Endometrial microvascular endothelial cells (primary cell): Measurements from ENCODE around the gene UBXN11. TPM values are rescaled to one million over a fixed set of nuclear protein-coding genes. Genes with fewer than 3 reads are reported as not detected.

Experiments used
- in situ Hi-C: cut with HindIII; loops from 2 replicates; pipeline ENCODE4 v1.10.0; 2017; ENCODE audit warnings: low sequenced_read_pairs, low pct_unique_long_range_greater_than_20kb; ENCODE audit errors: inconsistent ontology term
- total RNA-seq: library from RNA; depleted of rRNA; stranded (reverse); fragments of >200 nt; gene quantifications from one replicate; pipeline ENCODE4 v1.2.3, GENCODE V29; 2015; ENCODE audit errors: inconsistent ontology term

The UBXN11 gene
- total RNA-seq, 1 donor from 2014 or later, result 2.6 TPM

DNA sequence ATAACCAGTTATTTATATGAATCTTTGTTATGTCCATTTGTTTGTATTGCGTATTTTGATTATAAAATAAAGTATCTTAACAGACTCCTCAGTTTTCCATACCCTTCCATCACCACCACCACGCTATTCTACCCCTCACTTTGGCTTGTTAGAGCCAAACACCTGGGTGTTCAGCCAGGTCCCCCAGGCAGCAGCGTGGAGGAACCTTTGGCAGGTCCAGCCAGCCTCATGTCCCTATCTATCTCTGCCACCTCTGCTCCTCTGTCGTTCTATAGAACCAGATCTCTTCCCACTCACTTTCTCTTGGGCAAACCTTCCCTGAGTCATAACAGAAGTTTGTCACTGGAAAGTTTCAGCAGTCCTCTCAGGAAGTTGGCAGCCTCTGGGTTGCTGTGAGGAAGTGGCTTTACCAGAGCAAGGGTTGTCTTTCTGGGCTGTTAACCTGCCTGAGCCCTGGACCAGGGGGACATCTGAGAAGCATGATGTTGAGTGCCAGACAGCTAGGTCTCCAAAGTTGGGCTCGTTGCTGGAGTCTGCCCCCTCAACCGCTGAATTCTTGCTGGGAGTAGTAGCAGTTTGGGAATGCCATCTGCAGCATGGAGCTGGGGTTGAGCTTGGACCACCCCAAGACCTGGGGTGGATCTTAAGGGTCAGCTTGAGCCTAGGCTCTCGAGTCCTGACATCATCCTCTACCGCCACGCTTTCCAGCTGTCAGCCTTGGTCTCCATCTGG lies 27.5 kb downstream of the UBXN11 start:
- in situ Hi-C loops, result no loop called here

DNA sequence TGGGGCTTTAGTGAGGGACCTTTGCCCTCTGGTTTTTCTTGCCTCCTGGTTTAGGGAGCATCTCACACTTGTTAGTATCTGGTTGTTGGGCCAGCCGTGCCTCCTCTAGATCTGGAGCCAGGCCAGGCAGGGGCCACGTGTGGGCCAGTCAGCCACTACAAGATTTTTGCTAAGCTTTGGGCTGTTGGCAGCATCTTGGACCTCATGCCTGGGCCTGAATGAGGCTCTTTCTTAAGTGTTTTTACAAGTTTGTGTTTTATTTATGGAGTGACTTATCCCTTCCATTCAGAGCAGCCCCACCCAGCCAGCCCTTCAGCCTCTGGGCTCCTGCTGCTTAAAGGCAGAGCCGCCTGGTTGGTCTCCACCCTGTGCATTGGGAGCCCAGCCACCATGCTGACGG lies 28.1 kb downstream of the UBXN11 start:
- in situ Hi-C loops, result no loop called here

DNA sequence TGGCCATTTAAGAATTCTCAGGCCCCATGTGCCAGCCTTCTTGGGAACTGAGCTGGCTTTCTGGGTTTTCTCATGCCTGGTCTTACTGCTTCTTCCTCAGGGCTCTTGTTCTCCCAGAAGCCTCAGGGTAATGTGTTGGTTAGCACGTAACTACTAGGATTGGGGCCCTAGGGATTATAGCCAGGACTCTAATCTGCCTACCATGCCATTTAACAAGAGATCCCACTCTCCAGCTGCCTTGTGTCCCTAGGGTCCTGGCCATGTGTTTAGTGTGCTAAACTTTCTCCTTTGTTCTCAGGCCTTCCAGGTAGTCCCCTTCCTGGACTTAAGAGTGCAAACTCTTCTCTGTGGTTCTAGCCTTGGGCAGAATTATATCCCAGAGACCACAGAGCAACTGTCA lies 28.7 kb downstream of the UBXN11 start:
- in situ Hi-C loops, result no loop called here

DNA sequence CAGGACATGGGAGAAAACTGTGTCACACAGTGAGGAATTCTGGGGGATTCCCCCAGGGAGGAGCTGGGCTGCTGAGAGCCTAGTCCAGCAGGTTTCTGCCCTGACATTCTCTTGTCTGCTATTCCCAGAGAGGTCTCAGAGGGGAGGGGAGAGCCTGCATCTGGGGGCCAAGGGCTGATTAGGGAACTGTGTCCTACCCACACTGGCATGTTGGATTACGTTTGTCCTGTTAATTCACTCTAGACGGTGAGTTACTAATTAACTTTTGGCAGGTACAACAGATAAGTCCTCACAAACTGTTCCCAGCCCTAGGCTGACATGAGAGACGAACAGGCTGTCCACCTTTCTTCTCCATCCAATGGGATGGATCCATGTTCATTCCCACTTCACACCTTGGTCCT lies 29.2 kb downstream of the UBXN11 start:
- in situ Hi-C loops, result no loop called here

DNA sequence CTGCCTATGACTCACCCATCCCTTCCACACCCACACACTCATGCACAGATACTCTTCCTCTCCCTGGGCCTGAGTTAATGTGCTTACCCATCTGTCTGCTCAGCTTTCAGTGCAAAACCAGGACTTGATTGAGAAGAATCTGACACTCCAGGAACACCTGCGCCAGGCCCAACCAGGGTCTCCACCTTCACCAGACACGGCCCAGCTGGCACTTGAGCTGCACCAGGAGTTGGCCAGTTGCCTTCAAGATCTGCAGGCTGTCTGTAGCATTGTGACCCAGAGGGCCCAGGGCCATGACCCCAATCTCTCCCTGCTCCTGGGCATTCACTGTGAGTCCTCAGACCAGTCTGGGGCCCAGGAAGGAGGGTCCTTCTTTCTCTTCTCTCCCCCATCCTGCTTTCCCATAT lies 30.0 kb downstream of the UBXN11 start:
- in situ Hi-C loops, result no loop called here

DNA sequence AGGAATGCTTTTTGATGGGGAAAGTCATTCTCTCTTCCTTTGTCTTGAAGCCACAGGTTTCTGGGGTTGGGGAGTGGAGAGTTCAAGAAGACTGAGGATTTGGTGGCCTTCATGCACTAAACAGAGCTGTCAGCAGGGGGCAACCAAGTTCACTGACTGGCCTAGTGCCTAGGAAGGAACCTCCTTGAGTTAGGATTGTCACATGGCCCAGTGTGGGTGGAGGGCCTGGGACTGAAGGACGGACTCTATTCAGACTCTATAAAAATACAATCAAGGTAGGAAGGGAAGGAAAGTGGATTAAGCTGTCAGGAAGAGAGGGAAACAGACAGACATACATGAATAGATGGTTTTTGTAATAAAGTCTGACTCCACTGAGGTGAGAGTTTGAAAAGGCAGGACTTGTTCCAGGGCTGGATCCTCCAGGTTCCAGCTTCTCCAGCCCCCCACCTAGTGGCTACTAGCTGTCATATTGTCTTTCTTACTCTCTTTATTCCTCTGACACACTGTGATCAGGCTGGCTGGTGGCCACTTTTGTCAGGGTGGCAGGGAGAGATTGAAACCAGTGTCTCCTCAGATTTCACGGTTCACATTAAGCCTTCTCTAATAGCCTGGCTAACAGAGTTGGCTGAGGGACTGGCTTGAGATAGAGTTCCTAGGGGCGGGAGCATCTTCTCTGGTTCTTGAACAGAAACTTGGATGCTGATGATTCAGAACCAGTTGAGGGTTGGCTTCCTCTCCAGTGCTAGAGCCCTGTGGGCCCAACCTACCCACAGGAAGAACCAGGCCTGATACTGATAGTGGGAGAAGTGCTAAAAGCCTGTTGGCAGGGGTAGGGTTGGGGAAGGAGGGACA lies 30.6 kb downstream of the UBXN11 start:
- in situ Hi-C loops, result no loop called here

DNA sequence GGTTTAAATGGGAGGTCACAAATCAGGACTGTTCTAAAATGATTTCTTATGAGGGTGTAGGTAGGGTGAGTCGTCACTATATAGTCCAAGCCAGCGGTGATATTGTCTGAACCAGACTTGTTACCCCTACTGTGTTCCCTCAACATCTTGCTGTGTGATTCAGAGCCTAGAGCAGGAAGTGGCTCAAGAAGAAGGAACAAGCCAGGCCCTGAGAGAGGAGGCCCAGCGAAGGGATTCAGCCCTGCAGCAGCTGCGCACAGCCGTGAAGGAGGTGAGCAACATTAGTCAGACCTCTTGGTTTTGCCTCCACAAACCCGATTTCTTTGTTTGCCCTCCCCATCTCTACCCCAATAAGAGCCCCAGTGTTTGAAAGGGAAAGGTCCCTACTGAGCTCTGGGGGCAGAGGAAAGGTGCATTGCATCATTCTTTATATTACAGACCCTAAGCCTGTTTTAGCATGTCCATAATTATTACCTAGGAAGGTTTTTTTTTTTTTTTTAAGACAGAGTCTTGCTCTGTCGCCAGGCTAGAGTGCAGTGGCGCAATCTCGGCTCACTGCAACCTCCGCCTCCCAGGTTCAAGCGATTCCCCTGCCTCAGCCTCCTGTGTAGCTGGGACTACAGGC lies 31.5 kb downstream of the UBXN11 start:
- in situ Hi-C loops, result no loop called here

DNA sequence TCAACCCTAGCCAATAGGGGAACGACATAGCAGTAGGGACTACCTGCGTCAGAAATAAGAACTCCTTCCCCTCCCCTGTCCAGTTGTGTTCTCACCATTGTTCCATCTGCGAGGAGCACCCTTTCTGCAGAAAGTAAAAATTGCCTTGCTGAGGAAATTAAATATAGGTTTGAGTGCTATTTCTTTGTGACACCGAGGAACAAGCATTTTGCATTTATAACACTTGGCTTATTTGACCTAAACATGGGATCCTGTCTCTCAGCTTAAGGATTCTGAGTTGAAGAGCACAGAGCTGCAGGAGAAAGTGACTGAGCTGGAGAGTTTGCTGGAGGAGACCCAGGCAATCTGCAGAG lies 37.3 kb downstream of the UBXN11 start:
- in situ Hi-C loops, result no loop called here

DNA sequence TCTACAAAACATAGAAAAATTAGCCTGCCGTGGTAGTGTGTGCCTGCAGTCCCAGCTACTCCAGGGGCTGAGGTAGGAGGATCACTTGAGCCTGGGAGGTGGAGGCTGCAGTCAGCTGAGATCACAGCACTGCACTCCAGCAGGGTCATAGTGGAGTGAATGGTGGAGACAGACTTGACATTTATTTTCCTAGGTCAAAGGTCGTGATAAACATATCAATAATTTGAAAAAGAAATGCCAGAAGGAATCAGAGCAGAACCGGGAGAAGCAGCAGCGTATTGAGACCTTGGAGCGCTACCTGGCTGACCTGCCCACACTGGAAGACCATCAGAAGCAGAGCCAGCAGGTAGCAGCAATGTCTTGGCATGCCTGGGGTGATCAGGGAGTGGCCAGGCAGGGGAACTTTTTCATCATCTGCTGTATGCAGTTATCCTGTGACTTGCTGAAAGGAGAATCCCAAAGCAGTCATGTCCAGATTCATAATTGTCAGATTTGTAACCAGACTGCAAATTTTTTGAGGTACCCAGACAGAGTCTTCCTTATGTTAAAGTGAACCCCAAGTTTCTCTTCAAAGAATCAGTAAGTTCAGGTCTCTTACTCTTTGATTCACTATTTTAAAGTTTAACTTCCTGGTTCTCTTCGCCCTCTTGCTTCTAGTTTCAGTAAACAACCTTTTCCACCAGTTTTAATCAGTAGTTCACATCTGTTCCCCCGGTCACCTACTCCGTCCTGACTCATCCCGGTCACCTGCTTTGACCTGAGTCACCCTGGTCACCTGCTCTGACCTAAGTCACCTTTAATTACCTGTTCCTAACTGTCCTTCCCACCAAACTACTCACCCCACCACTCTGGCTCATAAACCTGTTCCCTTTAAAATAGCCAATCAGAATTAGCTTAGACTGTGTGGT lies 37.9 kb downstream of the UBXN11 start:
- in situ Hi-C loops, result no loop called here

DNA sequence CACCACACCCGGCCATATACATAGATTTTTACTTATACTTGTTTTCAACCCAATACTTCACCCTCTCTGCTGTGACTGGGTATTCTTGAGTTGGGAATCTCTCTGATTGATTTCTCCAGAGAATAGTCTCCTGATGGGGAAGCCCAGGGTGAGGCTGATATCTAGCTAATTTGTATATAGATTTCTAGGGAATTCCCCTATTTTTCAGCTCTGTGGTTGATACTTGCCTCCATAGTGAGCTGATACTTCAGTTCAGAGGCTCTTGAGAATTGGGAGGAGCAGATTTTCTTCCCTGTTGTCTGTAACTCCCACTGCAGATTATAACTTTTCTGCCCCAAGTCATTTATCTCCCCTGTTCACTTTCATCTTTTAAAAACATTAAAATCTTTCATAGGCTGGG lies 41.0 kb downstream of the UBXN11 start:
- in situ Hi-C loops, result no loop called here

DNA sequence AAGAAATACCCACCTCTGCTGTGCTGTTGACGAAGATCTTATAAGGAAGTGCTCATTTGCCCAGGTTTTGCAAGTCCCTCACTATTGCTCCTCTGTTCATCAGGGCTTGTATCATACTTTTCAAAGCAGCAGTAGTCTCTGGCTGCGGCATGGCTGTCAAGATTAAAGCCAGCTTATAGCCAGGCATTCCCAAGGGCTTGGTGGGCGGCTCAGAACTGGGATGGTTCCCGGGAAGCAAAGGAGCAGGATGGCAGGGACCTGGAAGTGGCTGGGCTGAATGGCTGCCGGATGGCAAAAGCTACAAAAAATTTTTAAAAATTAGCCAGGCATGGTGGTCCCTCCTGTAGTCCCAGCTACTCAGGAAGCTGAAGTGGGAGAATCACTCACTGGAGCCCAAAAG lies 43.2 kb downstream of the UBXN11 start:
- in situ Hi-C loops, result no loop called here

DNA sequence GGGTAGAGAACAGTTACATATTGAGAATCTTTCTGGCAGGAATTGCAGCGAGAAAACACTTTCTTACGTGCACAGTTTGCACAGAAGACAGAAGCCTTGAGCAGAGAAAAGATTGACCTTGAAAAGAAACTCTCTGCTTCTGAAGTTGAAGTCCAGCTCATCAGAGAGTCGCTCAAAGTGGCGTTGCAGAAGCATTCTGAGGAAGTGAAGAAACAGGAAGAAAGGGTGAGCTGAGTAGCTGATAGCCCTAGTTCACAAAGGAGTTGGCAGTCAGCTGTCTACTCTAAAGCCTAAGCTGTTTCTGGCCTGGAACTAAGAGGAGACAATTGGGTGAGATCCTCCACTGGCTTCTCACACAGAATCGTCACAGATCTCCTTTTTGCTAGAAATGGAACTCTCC lies 46.9 kb downstream of the UBXN11 start:
- in situ Hi-C loops, result no loop called here

DNA sequence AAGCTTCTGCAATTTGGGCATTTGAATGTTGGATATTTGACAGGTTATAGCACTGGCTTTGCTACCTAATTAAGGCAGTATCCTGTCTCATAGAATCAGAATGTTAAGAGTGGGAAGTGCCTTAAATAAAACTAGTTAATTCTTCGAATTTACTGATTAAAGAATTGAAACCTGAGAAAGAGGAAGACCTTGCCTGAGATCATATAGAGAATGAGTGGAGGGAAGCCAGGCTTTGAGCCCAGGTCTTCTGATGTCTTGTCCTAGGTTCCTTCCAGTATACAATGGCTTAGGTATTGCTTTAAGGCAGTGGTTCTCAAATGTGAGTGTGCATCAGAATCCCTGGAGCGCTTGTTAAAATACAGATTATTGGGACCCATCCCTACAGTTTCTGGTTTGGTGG lies 47.4 kb downstream of the UBXN11 start:
- in situ Hi-C loops, result no loop called here

DNA sequence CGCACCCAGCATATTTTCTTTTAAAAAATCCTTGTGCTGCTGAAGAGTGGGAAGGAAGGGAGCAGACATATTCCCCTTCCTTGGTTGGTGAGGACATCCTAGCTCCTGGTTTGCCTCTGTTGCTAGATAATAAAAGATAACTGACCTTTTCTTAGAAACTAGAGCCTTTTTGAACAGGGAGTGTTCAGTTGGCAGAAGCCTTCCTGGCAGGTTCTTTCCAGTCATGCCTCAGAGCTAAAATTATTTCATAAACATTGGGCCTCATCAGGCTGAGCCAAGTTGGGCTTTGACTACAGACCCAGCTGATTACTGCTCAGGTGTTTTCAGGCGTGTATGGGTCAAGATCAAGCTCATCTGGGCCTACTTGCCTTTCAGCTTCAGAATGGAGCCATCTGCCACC lies 49.2 kb downstream of the UBXN11 start:
- in situ Hi-C loops, result no loop called here

DNA sequence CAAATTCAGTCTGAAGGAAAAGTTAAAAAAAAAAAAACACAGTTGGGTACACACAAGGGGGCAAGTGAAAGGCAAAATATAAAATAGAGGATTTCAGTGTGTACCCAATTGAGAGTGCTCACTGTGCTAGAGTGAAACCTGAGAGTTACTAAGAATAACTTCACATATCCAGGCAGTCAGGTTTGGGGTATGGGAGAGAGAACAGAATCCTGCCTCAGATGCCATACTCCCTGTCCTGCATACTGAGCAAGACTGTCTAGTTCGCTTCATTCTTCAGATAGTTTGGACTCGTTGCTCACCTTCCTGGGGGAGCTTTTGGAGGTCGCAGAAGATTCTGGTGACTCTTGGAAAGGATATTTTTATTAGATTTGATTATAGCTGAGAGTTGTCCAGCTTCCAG lies 52.0 kb downstream of the UBXN11 start:
- in situ Hi-C loops, result no loop called here

DNA sequence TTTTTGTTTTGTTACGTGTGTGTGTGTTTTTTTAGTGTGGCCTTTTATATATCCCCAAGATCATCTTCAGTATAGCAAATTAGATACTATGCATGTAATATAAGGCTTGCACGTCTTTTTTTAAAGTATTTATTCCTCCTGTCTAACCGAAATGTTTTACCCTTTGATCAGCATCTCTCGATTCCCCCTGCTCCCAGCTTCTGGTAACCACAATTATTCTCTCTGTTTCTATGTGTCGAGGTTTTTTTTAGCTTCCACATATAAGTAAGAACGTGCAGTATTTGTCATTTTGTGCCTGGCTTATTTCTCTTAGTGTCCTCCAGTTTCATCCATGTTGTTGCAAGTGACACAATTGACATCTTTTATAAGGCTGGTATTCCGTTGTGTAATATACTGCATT lies 53.7 kb downstream of the UBXN11 start:
- in situ Hi-C loops, result no loop called here

DNA sequence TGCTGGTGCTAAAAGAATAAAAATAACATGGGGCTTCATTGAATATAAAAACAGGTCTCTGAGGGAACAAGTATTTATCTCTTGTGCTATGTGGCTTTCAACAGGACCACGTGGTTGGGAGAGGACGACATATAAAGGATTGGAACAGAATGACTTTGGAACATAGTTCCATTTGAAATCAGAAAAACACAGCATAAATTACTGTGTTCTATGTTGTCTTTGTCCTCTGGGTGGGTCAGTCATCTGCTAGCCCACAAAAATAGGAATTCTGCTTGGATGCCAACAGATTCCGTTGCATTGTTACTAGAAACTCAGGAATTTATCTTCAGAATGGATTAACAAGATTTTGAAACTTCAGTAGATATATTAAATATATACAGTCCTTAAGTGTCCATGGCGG lies 66.5 kb downstream of the UBXN11 start:
- in situ Hi-C loops, result no loop called here

DNA sequence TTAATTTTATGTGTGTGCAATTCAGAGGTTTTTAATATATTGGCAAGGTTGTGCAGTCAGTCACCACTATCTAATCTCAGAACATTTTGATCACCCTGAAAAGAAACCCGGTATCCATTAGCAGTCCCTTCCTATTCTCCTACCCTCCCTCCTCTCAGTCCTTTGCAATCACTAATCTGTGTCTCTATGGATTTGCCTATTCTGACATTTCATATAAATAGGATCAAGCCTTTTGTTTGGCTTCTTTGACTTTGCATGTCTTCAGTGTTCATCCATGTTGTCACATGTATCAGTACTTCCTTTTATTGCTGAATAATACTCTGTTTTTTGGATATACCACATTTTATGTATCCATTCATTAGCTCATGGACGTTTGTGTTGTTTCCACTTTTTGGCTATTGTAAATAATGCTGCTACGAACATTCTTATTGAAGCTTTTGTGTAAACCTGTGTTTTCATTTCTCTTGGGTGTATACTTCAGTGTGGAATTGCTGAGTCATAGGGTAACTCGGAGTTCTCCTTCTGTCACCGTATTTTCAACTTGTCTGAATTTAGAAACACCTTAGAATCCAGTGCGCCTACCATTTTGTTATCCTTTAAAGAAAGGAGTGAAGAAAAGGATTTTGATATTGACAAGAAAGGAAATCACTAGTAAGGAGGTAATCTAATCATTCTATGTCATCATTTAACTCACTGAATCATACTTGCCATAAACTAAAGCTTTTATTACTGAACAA lies 69.0 kb downstream of the UBXN11 start:
- in situ Hi-C loops, result no loop called here
